IPS-18a (cell line): ENCODE measurements around the gene PSG2.
"Not testable (repeated sequence)": the region's sequence is repeated elsewhere in the genome, so short reads cannot be mapped to it uniquely, and the experiment has no call there.

Experiments
- H3K27ac ChIP-seq: one replicate; pipeline ENCODE4 v1.5.1; 2013; ENCODE audit warnings: low read length
- H3K27me3 ChIP-seq: one replicate; pipeline ENCODE4 v1.6.1; 2013; ENCODE audit warnings: mild to moderate bottlenecking, low read length; ENCODE audit not compliant: control insufficient read depth, insufficient read depth
- H3K36me3 ChIP-seq: one replicate; pipeline ENCODE4 v1.6.1; 2013; ENCODE audit warnings: low read depth, low read length; ENCODE audit not compliant: control insufficient read depth
- H3K4me1 ChIP-seq: one replicate; pipeline ENCODE4 v1.6.1; 2013; ENCODE audit warnings: low read depth, low read length; ENCODE audit not compliant: control insufficient read depth
- H3K4me3 ChIP-seq: one replicate; pipeline ENCODE4 v1.5.1; 2013; ENCODE audit warnings: low read length
- H3K9ac ChIP-seq: one replicate; pipeline ENCODE4 v1.6.1; 2013; ENCODE audit warnings: mild to moderate bottlenecking, low read length, moderate library complexity
- H3K9me3 ChIP-seq: one replicate; pipeline ENCODE4 v1.6.1; 2013; ENCODE audit warnings: low read depth, low read length; ENCODE audit not compliant: control insufficient read depth

PSG2 gene

DNA sequence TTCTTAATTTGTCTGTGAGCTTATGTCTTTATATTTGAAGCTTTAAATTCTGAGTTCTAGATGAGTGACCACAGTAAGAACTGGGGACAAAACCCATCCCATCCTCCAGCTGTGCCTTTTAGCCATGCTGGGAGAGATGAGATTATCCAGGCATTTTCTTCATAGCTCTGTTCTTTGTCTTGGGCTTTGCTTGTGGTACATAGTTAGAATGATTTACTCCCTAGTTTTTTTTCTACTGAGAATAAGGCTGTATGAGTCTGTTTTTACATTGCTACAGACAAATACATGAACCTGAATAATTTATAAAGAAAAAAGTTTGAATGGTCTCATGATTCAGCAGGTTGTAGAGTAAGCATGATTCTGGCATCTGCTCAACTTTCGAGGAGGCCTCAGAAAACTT is 24.9 kb upstream of the PSG2 start:
- not testable (repeated sequence) for H3K27me3 ChIP-seq, H3K4me1 ChIP-seq, H3K27ac ChIP-seq, H3K9ac ChIP-seq, H3K36me3 ChIP-seq, H3K4me3 ChIP-seq
- peaks cover 29% of the 10 kb centered on the region for H3K9me3 ChIP-seq

DNA sequence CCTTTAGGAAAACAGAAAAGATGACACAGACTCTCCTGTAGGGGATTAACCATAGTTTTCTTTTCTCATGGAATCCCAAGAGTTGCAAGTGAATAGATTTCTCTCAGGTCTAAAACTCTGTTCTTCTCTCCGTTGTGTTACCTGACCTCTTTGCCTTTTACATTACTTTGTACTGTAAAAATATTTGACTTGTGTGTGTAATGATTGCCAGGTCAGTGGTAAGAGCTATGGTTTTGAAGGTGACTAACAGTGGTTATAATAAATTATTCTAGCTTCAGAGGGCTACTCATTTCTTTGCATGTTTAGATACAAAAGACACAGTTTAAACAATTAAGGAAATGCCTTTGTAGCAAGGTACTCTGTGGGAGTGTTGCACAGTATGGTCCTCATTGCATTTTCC is 23.0 kb upstream of the PSG2 start:
- Histone ChIP-seq H3K9ac (no peak overlapping the region), H3K4me3 (no peak overlapping the region), H3K9me3 (peaks cover 30% of the 10 kb centered on the region), H3K4me1 (no peaks in the 10 kb centered on the region), H3K27me3 (no peaks in the 10 kb centered on the region), H3K27ac (no peak overlapping the region), H3K36me3 (no peaks in the 10 kb centered on the region)

DNA sequence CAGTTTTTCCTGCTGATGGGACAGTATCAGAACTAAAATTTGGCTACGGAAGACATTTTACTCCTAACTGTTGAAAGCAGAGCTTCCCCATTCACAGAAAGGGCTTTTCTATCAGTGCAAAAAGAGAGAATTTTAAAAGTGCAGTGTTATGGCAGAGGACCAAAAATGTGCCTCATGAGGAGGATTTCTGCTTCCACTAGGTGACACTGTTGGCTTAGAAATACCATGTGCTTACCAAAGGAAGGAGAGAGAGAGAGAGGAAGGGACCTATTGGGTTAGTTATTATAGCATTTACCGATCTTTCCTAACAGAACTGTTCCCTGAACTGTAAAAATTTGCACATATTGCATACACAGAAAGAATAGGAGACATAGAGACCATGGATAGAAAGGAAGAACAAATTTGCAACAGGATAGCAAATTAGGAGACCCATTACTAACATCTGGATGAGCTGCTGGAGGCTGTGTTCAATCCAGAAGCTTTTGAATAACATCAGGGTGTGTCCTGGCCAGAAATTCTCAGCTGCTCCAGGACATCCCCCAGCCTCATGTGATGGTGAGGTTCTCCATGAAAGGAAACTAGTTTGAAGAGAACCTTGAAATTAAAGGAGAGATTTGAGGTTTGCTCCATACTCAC is 21.8 kb upstream of the PSG2 start:
- not testable (repeated sequence) for H3K27me3 ChIP-seq, H3K4me3 ChIP-seq, H3K27ac ChIP-seq, H3K36me3 ChIP-seq, H3K9ac ChIP-seq, H3K4me1 ChIP-seq
- peaks cover 27% of the 10 kb centered on the region for H3K9me3 ChIP-seq

DNA sequence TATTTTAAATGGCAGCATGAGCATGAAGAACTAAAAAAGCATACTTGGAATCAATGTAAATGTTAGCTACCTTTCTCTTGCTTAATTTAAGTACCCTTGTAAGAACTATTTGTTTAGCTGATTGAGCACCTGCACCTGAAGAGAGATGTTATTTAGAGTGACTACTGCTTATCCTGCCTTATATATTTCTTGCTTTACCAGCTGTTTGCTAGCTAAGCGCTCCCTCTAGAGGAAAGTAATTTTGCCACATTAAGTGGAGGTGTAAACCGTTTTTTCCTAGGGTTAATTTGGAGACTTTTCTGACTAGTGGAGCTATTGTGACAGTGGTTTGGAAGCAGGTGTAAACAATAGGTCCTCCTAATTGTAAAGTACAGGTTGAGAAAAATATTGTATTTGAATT is 19.4 kb upstream of the PSG2 start:
- no peaks in the 10 kb centered on the region for H3K36me3 ChIP-seq
- H3K4me1 ChIP-seq = no peaks in the 10 kb centered on the region
- H3K4me3 ChIP-seq = no peak overlapping the region
- H3K27ac ChIP-seq = no peak overlapping the region
- H3K27me3 ChIP-seq = no peaks in the 10 kb centered on the region
- H3K9ac ChIP-seq = no peak overlapping the region
- peaks cover 34% of the 10 kb centered on the region for H3K9me3 ChIP-seq

DNA sequence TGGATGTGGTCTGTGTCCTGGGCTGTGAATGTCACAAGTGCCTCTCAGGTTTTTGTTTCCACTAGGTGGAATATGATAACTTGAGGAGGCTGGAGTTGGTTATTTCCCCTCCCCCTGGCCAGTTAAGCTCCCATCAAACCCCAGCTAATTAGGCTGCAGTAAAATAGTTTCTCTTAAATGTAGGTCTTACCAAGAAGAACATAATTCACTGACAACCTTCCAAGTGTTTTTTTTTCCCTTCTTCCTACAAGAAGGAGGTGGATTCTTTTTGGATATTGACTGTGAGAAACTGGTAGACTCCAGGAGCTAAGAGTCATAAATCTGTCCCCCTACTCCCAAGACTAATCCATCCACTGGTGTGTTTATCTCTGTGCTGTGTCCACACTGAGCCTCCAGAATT is 15.9 kb upstream of the PSG2 start:
- H3K9ac ChIP-seq, H3K4me3 ChIP-seq, H3K27me3 ChIP-seq, H3K4me1 ChIP-seq, H3K36me3 ChIP-seq, H3K27ac ChIP-seq: not testable (repeated sequence)
- H3K9me3 ChIP-seq = peaks cover 25% of the 10 kb centered on the region

DNA sequence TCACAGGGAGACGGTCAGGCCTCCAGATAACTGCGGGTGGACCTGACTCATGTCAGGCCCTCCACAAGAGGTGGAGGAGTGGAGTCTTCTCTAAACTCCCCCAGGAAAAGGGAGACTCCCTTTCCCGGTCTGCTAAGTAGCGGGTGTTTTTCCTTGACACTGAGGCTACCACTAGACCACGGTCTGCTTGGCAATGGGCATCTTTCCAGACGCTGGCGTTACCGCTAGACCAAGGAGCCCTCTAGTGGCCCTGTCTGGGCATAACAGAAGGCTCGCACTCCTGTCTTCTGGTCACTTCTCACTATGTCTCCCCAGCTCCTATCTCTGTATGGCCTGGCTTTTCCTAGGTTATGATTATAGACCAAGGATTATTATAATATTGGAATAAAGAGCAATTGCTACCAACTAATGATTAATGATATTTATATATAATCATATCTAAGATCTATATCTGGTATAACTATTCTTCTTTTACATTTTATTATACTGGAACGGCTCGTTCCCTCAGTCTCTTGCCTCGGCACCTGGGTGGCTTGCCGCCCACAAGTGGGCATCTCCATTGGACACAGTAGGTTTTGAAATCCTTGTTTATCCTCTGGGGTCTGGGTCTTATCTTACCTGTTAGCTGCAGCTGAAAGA is 5.3 kb upstream of the PSG2 start:
- H3K36me3 ChIP-seq, H3K27me3 ChIP-seq, H3K9ac ChIP-seq, H3K4me1 ChIP-seq, H3K4me3 ChIP-seq, H3K9me3 ChIP-seq, H3K27ac ChIP-seq: not testable (repeated sequence)

DNA sequence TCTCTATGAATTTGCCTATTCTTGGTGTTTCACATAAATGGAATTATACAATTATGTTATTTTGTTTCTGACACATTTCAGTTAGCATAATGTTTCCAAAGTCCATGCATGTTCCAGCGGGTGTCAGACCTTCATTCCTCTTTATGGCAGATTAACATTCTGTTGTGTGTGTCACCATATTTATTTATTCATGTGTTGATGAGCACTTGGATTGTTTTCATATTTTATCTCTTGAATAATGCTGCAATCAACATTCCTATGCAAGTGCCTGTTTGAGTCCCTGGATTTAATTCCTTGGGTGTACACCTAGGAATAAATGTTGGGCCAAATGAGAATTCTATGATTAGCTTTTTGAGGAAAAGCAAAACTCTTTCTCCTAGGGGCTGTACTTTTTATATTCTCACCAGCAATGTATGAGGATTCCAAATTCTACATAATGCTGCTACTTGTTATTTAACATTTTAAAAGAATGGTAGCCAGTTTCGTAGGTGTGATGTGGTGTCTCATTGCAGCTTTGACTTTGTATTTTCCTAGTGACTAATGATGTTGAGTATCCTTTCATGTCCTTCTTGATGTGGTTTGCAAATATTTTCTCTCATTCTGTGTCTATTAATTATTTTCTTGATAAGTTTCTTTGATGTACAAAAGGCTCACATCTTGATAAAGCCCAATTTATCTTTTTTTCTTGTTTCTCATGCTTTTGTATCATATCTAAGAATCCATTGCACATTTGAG is 3.5 kb upstream of the PSG2 start:
- not testable (repeated sequence) for H3K9me3 ChIP-seq, H3K27ac ChIP-seq, H3K4me1 ChIP-seq, H3K27me3 ChIP-seq, H3K9ac ChIP-seq, H3K36me3 ChIP-seq, H3K4me3 ChIP-seq

DNA sequence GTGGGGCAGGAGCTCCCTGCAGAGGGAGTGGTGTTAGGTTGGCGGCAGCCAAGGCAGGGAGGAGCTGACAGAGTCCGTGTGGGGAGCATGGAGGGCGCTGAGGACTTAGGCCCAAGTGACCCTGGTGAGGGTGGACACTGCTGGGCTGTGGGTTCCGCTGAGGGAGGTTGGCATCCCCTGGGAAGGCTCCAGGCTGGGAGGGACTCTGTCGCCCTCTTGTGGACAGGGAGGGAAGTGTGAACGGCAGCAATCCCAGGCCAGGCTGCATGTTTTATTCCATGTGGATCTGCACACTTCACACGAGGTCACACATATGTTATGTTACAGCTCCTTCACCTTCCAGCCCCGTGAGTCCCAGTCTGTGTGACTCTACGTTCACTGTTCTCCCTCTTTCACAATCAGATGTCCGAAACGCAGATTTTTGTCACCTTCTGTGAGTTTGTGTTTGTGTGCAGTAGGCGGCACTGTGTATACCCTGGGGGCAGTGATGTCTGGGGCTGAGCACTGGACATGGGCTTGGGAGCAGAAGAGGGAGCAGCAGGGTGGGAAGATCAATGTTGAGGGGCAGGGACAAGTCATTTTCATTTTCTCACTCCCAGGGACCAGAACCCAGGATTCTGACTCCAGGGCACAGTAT is 1.8 kb upstream of the PSG2 start:
- not testable (repeated sequence) for H3K9ac ChIP-seq, H3K4me1 ChIP-seq, H3K4me3 ChIP-seq, H3K27ac ChIP-seq, H3K9me3 ChIP-seq, H3K36me3 ChIP-seq, H3K27me3 ChIP-seq

DNA sequence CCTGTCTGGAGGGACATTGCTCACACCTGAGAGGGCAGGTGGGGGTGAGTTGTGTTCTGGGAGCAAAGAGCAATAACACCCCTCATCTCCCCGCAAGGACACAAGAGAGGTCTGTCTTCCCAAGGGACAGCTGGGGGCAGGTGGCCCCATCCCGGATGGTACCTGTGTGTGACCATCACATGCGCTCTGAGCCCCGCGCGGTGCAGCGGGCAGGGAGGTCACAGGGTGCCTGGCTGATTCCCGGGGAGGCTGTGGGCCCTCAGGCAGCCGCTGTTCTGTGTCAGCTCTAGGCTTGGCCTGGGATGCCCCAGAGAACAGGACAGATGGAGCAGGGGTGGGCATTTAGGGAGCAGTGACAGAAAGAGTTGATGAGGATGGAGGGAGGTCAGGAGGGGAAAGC is 1.2 kb upstream of the PSG2 start:
- H3K27me3 ChIP-seq, H3K36me3 ChIP-seq, H3K4me1 ChIP-seq, H3K9me3 ChIP-seq, H3K9ac ChIP-seq, H3K27ac ChIP-seq, H3K4me3 ChIP-seq: not testable (repeated sequence)

DNA sequence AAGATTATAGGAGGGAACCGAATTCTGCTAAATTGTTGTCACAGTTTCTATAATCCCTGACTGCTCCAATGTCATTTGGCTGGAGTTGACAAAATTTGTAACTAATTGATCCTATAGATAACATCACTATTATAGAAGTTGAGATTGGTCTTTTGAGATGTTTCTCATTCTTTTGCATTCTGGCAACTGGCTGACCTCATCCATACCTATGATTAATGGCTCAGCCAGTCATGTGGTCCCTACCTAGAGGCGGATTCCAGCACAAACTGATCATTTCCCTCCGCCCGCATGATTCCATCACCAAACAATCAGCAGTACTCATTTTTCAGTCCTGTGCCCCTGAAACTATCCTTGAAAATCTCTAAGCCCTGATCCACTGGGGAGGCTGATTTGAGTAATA is 4.2 kb downstream of the PSG2 start:
- Histone ChIP-seq H3K27me3 (no peaks in the 10 kb centered on the region), H3K36me3 (no peaks in the 10 kb centered on the region), H3K9ac (no peak overlapping the region), H3K4me1 (no peaks in the 10 kb centered on the region), H3K27ac (no peak overlapping the region), H3K4me3 (no peak overlapping the region), H3K9me3 (peaks cover 5% of the 10 kb centered on the region)

DNA sequence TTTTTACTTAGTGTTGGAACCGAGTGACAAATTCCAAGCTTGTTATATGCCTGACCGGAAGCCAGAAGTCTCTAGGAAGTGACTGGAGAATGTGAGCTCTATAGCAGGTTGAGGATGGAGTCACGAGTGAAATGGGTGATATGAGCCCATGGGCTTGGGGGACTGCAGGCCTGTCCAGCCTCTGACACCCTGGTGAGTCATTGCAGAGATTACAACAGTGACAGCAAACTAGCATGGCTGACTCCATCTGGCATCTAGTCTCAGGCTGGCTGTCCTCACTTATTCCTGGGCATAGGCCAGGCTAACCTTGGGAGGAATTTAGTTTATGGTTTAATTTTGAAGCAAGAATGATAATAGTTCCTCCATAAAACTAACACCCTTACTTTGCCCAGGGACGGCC is 4.6 kb downstream of the PSG2 start:
- H3K9me3 ChIP-seq, H3K9ac ChIP-seq, H3K27ac ChIP-seq, H3K4me3 ChIP-seq, H3K27me3 ChIP-seq, H3K36me3 ChIP-seq, H3K4me1 ChIP-seq: not testable (repeated sequence)

DNA sequence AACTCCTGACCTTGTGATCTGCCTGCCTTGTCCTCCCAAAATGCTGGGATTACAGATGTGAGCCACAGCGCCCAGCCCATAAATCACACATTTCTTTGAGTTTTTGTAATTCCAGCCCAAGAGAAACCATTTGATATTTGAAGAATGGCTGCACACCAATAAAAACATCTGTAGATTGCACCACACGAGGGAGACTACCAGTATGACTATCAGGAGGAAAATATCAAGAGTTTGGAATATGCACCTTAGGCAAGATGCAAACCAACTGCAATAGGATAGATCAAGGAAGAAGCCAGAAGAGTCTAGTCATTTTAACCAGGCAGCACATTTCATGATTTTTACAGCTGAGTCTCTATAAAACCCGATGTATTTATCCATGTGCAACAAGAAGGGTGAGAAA is 20.1 kb downstream of the PSG2 start:
- H3K27me3 ChIP-seq, H3K4me1 ChIP-seq, H3K4me3 ChIP-seq, H3K9ac ChIP-seq, H3K36me3 ChIP-seq, H3K27ac ChIP-seq: not testable (repeated sequence)
- peaks cover 14% of the 10 kb centered on the region for H3K9me3 ChIP-seq
